ENCODE results near the gene TPCN1. TPM values are rescaled to one million over a fixed set of nuclear protein-coding genes. Genes with fewer than 3 reads are reported as not detected.

Gene TPCN1
- total and polyA plus RNA-seq, 2 of the 8 experiments (the other 6 are each of a cell fraction or from before 2014, with no cell fraction given): 14.9 to 21.4 TPM

- Histone ChIP-seq H3K56ac (replicated peaks; ENCODE audit: insufficient read length, low read depth, low read length) (no peak overlapping the region), H3K4me1 (replicated peaks in 1 of 4; ENCODE audit: control insufficient read depth in 3 of 4, insufficient read depth in 4 of 4, low read length in 3 of 4) (peaks cover 5 to 15% (median 13%) of the 10 kb centered on the region in 4 experiments), H3K27me3 (replicated peaks in 1 of 4; ENCODE audit: control insufficient read depth in 3 of 4, extremely low read depth in 1 of 4, insufficient read depth in 3 of 4, low read length in 3 of 4) (no peaks in the 10 kb centered on the region; a peak in 1 of 7 replicates), H3K9me3 (ENCODE audit: insufficient read depth in 2 of 2, low read depth in 1 of 2, low read length in 1 of 2) (no peaks in the 10 kb centered on the region; a peak in 1 of 4 replicates), H2BK20ac (ENCODE audit: low read length) (no peak overlapping the region), H2AFZ (ENCODE audit: low read length) (no peak overlapping the region), H4K91ac (replicated peaks; ENCODE audit: insufficient read length, low read length) (no peak overlapping the region), H2BK12ac (ENCODE audit: low read depth, low read length) (no peak overlapping the region), H2BK5ac (ENCODE audit: low read depth, low read length) (no peak overlapping the region), H4K5ac (ENCODE audit: insufficient read length, low read depth, low read length) (no peak overlapping the region), H3K18ac (ENCODE audit: extremely low read depth, low read length) (no peak overlapping the region), H3K79me1 (ENCODE audit: low read depth, low read length) (no peaks in the 10 kb centered on the region), H3K4me2 (ENCODE audit: insufficient read depth in 1 of 2, low read depth in 2 of 2, low read length in 2 of 2) (no peak overlapping the region), H3K4ac (replicated peaks; ENCODE audit: insufficient read length, low read depth, low read length) (no peak overlapping the region), H4K20me1 (replicated peaks in 1 of 2; ENCODE audit: control insufficient read depth in 1 of 2, insufficient read depth in 2 of 2, low read length in 2 of 2) (peaks cover 0 to 2% of the 10 kb centered on the region in 2 experiments), H3K79me2 (ENCODE audit: control insufficient read depth in 1 of 2, insufficient read depth in 2 of 2, low read length in 2 of 2) (0 out of 4 replicates have a peak, but pooled peaks cover 0 to under 1% of the 10 kb centered on the region in 2 experiments), H3K23me2 (ENCODE audit: low read depth, low read length) (no peaks in the 10 kb centered on the region), H2BK120ac (replicated peaks; ENCODE audit: low read depth, low read length) (no peak overlapping the region), H2BK15ac (ENCODE audit: low read length) (no peak overlapping the region), H3K23ac (ENCODE audit: insufficient read length) (no peak overlapping the region), H4K8ac (ENCODE audit: extremely low read depth, insufficient read depth, low read length) (no peak overlapping the region), H3K4me3 (ENCODE audit: extremely low read depth in 1 of 4, insufficient read depth in 2 of 4, low read depth in 3 of 4, low read length in 4 of 4) (no peak overlapping the region), H3K36me3 (ENCODE audit: control insufficient read depth in 2 of 4, insufficient read depth in 4 of 4, low read length in 3 of 4) (peaks cover 2 to 18% (median 9%) of the 10 kb centered on the region in 4 experiments; a peak in 5 of 8 replicates), H3K9ac (replicated peaks in 1 of 4; ENCODE audit: extremely low read depth in 1 of 4, low read depth in 3 of 4, low read length in 3 of 4) (no peak overlapping the region), H3K14ac (ENCODE audit: insufficient read length) (no peak overlapping the region), H2AK5ac (ENCODE audit: low read depth, low read length) (no peak overlapping the region), H3K27ac (ENCODE audit: low read depth, low read length) (no peak overlapping the region)
- ChIA-PET POLR2A (ENCODE audit: partially characterized antibody) (interaction anchor here (3.4 kb wide), 1 partner anchor 18 kb away, joined by 9 read pairs; no protein-coding TSS in a partner anchor), CTCF (ENCODE audit: partially characterized antibody) (interaction anchor here (1.0 to 2.2 kb wide), 5 partner anchors 12 to 190 kb away, joined by 3 to 7 read pairs (median 3); no protein-coding TSS in a partner anchor)
- DNase-seq (ENCODE audit: low read depth in 1 of 2, low spot score in 2 of 2) (no peak), FAIRE-seq (no peak)
- 94% methylated on average over 5 of the region's 5 CpGs; no CpG with 5 or more reads in 1 of the 2 experiments for WGBS, 2 experiments (ENCODE audit: extremely low coverage in 1 of 2, insufficient coverage in 1 of 2, insufficient read length in 1 of 2, insufficient replicate concordance in 2 of 2, low coverage in 1 of 2, low lambda C conversion rate in 2 of 2, missing lambda C conversion rate in 1 of 2)
- no peak for TF ChIP-seq YY1 (IDR thresholded peaks at IDR 0.05; ENCODE audit: low read depth, low read length)
- no peak for TF ChIP-seq POLR2A (IDR thresholded peaks at IDR 0.05; ENCODE audit: control extremely low read depth in 1 of 2, low read depth in 2 of 2, low read length in 2 of 2)
Measured at GRCh38 chr12:113227686-113228391, 6.6 kb downstream of the TPCN1 start.

Measured in H1 (cell line).